Bladder microvascular endothelial cell (primary cell): ENCODE results near the gene EIF5. TPM values are rescaled to one million over a fixed set of nuclear protein-coding genes. Genes with fewer than 3 reads are reported as not detected.

Experiments used
- total RNA-seq: library from RNA; depleted of rRNA; stranded (reverse); fragments of >200 nt; gene quantifications from 2 replicates; pipeline ENCODE4 v1.2.3, GENCODE V29; 2014

The EIF5 gene
- total RNA-seq = 109 and 198 TPM in 2 replicates

GRCh38 chr14:103333754-103334643 is at the start of gene EIF5:
Gene EIF5 (plus strand): TSS chr14:103334237. CDS start chr14:103335861, 1,624 bp downstream.

DNA sequence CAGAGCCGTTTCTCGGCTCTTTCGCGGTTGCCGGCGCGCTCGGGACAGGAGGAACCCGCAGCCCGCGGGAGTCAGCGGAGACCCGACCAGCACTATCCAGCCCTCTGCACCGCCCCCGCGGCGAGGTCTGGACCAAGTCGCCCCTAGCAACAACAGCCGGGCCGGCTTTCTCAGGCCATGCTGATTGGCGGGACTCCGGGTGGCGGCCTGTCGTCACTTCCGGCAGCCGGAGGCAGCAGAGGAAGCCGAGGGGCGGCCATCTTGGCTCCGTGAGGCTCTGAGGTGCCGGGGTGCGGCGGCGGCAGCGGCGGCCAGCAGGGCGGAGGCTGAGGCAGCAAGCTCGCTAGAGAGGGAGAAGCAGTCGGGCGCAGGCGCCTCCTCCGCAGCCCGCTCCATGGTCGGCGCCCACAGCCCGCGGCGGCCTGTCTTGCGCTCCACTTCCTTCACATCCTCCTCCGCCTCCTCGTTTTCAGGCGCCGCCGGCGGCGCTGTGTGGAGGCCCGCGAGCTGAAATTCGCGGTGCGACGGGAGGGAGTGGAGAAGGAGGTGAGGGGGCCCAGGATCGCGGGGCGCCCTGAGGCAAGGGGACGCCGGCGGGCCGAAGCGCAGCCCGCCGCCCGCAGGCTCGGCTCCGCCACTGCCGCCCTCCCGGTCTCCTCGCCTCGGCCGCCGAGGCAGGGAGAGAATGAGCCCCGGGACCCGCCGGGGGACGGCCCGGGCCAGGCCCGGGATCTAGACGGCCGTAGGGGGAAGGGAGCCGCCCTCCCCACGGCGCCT is 51.3 kb downstream of the EIF5 start, which contains the start of gene MARK3:
MARK3 (plus strand) TSS at position 264 of the 777 bp plus-strand sequence. CDS start 615 bp downstream, outside the sequence.

Other genes with a start within 250 kb of the EIF5 start
- gene EXOC3L4, start 239.5 kb upstream of the EIF5 start, total RNA-seq = not detected in 2 replicates
- gene TNFAIP2, start 210.8 kb upstream of the EIF5 start, total RNA-seq = 58.9 and 124 TPM in 2 replicates
- gene MARK3, start 51.2 kb downstream of the EIF5 start, total RNA-seq = 42.6 and 84.7 TPM in 2 replicates
- gene CKB, start 188.6 kb downstream of the EIF5 start, total RNA-seq = 5.0 and 6.3 TPM in 2 replicates
- gene TRMT61A, start 195.0 kb downstream of the EIF5 start, total RNA-seq = 3.1 and 7.5 TPM in 2 replicates
- 19.9 and 25.6 TPM in 2 replicates for gene BAG5, start 228.4 kb downstream of the EIF5 start, total RNA-seq
- 16.2 and 16.8 TPM in 2 replicates for gene COA8, start 228.7 kb downstream of the EIF5 start, total RNA-seq